ENCODE data around the gene CCDC51.

The CCDC51 gene

GRCh38 chr3:48395714-48396113 lies 44.2 kb downstream of the CCDC51 start:
- no peak overlapping the region for H3K4me3 ChIP-seq (ENCODE audit: low read depth, low read length)
- no peak for DNase-seq (ENCODE audit: low read depth)
- no peak for TF ChIP-seq CTCF (IDR thresholded peaks at IDR 0.05; ENCODE audit: control insufficient read depth, extremely low read depth, insufficient read depth)

GRCh38 chr3:48394391-48394790 lies 45.5 kb downstream of the CCDC51 start:
- TF ChIP-seq CTCF (IDR thresholded peaks at IDR 0.05; ENCODE audit: control insufficient read depth, extremely low read depth, insufficient read depth), result no peak
- no peak for DNase-seq (ENCODE audit: low read depth)
- no peak overlapping the region for H3K4me3 ChIP-seq (ENCODE audit: low read depth, low read length)

GRCh38 chr3:48388966-48389365 lies 51.0 kb downstream of the CCDC51 start:
- no peak overlapping the region for H3K4me3 ChIP-seq (ENCODE audit: low read depth, low read length)
- no peak for DNase-seq (ENCODE audit: low read depth)
- TF ChIP-seq CTCF (IDR thresholded peaks at IDR 0.05; ENCODE audit: control insufficient read depth, extremely low read depth, insufficient read depth), result no peak

- TF ChIP-seq CTCF (IDR thresholded peaks at IDR 0.05; ENCODE audit: control insufficient read depth, extremely low read depth, insufficient read depth), result no peak
- no peak for DNase-seq (ENCODE audit: low read depth)
- no peak overlapping the region for H3K4me3 ChIP-seq (ENCODE audit: low read depth, low read length)
These were observed 52.3 kb downstream of the CCDC51 start for GRCh38 chr3:48387634-48388033.

Data from LNCaP clone FGC (cell line).